NCI-H1092 (cell line): ENCODE results near the gene ELMO1.

Experiments
- DNase-seq: peaks from one replicate; lab custom pipeline; 2025; lab: John Stamatoyannopoulos, UW

ELMO1 gene

DNA sequence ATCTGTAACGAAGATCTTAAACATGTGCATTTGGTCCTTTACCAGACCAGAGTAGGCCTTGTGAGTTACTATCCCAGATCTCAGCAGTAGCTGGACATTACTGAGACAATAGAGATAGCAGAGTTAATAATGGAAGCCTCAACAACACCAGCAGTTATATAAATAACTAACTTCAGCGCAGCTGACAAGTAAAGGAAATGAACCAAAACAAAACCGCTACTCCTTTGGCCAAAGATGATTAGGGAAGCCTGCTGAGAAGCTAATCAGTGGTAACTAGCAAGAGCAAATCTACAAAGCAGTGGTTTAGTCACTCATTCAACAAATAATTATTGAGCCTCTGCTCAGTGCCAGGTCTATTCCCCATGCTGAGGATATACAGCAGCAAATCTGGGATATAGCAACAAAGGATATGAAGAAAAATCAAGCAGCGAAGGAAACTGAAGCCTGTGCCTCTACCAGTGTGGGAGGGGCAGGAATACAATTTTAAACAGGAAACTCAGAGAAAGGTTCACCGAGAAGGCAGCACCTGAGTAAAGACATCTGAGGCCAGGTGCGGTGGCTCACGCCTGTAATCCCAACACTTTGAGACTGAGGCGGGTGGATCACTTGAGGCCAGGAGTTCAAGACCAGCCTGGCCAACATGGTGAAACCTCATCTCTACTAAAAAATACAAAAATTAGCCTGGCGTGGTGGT lies 103.6 kb downstream of the ELMO1 start:
- DNase-seq, result no peak

GRCh38 chr7:37342688-37343471 lies 105.8 kb downstream of the ELMO1 start:
- DNase-seq, result no peak

GRCh38 chr7:37342176-37342687 lies 106.4 kb downstream of the ELMO1 start:
- DNase-seq, result no peak

DNA sequence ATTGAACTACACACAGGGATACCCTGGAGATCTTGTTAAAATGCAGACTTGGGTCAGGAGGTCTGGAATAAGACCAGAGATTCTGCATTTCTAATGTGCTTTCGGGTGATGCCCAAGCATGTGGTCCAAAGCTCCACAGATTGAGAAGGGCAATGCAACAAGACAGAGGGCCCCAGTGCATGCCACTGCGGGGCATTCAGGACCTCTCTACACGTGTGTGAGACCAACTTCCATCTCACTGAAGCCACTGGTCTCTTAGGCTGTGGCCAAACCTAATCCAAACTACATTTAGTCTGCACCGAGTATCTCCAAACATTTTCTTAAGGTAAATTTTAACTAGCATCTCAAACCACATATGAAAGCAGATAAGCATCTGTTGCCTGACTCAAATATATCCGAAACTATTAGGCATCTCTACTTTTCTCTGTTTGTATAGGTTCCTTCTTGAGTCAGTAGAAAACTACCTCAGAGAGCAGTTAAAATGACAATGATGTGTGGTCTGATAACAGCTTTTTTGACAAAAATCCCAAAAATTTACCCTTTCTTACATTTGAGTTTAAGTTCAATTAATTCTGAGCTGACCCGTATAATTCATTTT lies 107.5 kb downstream of the ELMO1 start:
- DNase-seq, result no peak

GRCh38 chr7:37338966-37339365 lies 109.7 kb downstream of the ELMO1 start:
- DNase-seq, result no peak

- DNase-seq, result no peak
Measured at GRCh38 chr7:37337522-37337921, 111.1 kb downstream of the ELMO1 start.

DNA sequence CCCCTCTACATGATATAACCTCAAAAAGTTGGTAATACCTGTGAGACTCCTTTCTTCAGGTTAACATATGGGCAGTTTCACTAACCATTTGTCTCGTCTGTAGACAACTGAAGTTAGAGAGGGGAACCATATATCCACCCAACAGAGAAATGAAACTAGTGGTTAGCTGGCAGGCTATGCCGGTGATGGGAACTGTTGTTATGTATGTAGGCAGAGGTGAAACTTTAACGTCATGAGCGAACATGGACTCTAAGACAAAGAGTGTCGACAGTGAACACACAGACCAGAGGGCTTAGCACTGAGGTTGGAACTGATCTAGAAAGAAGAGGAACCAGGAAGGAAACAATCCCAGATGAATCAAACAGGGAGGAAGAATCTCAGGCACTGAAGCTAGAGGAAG lies 112.4 kb downstream of the ELMO1 start:
- DNase-seq, result no peak

DNA sequence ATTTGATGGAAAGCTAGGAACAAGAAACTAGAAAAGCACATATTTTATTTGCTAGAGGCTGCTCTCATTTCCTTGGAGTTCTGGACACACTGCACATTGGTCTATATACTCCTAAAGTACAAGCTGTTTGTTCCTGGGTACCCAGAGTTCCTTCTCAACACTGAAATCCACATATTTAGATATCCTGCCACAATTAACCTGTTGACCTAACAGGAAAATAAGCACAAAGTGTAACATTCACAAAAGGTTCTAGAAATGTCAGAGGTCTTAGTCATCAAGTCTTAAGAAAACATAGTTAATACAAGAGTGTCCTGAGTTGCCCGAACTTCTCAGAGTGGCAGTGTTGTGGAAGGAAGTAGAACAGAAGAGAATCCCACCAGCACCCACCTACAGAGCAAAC lies 115.6 kb downstream of the ELMO1 start:
- DNase-seq, result no peak

- no peak for DNase-seq
Measured at GRCh38 chr7:37332243-37333016, 116.2 kb downstream of the ELMO1 start.

GRCh38 chr7:37330775-37331174 lies 117.9 kb downstream of the ELMO1 start:
- no peak for DNase-seq

GRCh38 chr7:37329940-37330339 lies 118.7 kb downstream of the ELMO1 start:
- no peak for DNase-seq

DNA sequence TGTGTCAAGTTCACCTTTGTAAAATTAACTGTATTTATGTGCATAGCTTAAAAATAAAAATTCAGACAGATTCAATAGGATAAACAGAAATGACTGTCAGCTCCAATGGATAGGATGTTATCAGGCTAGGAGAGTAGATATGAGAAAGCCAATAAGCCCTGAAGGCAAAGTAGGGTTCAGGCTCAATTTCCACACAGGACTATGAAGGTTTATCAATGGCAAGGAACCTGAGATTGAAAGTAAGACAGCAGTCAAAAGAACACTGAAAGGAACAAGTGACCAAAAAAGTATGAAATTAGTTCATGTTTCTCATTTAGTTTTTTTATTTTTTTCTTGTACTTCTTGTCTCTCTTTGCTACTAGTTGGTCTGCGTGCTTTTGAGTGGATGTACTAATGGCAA lies 121.4 kb downstream of the ELMO1 start:
- no peak for DNase-seq

DNA sequence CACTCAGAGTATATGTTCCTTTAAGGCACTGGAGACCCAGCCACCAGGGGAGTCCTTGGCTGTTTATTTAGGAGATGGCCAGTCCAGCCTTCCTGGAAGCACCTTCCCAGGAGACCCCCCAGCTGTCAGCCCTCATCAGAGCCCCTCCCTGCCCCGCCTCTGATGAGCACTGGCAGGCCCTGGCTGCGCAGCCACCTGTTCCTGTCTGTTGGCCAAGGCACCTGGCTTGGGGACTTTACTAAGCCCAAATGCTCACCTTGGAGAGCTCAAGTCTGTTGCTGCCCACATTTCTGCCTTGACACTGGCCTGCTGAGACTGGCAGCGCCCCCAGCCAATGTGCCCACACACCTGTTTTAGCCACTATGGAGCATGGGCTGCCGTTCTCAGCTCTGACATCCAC lies 124.7 kb downstream of the ELMO1 start:
- no peak for DNase-seq

- DNase-seq, result no peak
Measured at GRCh38 chr7:37322831-37323230, 125.8 kb downstream of the ELMO1 start.

DNA sequence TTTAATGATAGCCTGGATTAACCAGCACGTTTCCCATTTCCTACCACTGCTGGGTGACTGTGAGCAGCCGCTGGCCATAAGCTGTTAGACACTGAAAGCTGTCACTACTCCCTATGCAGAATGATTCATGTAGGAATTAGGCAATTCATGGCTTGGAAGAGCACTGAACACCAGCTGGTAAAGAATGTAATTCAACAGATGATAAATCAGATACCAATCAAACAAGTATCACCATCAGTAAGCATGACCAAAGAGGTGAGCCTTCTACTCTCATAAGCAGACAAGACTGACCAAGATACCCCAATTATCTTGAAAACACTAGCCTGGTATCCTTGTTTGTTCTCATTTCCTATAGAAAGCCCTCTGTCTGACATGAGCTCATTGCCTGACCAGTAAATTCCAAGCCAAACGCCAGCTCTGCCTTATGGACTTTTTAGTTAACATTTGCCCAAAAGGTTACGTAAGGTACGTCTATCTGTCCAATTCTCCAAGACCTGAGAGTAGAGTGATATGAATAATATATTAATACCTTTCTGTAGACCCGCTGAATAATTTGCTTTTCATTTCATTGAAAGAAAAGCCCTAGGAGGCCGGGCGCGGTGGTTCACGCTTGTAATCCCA lies 127.7 kb downstream of the ELMO1 start:
- no peak for DNase-seq

DNA sequence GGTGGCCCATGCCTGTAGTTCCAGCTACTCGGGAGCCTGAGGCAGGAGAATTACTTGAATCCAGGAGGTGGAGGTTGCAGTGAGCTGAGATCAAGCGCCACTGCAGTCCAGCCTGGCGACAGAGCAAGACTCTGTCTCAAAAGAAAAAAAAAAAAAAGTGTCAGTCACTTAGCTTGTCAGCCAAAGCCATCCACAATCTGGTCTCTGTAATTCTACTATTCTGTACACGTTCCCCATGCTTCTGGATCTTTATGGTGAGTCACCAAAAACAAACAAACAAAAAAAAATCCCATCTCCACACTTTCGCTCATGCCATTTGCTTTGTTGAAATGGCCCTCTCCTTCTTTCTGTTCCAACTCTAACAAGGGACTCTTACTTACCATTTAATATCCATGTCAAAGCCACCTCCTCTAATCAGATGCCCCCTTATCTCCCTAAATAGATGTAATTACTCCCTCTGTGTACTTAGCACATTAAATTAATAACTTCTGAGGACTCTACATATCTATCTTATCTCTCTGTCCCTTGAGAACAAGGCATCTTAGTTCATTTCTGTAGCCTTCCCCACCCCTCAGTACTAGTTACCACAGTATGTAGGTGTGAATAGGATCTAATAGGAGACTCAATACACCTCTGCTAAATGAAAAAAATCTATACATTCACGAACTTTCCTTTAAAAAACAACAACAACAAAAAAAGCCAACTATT lies 128.4 kb downstream of the ELMO1 start:
- no peak for DNase-seq

DNA sequence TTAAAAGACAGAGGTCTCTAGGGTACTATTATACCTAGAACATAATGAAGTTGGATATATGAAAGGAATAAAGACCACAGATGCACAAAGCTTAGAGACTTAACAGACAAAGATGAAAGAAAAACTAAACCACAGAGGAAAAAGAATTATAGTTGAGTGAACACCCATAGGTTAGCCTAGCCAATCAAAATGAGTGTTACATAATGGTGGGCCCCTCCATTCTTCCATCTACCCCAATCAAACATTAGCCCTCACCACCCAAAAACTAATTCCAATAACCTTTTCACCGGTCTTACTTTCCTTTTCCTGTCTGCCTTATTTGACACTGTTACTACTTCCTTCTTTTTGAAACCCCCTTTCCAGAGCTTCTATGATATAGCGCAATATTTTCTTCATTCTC lies 130.1 kb downstream of the ELMO1 start:
- no peak for DNase-seq

DNA sequence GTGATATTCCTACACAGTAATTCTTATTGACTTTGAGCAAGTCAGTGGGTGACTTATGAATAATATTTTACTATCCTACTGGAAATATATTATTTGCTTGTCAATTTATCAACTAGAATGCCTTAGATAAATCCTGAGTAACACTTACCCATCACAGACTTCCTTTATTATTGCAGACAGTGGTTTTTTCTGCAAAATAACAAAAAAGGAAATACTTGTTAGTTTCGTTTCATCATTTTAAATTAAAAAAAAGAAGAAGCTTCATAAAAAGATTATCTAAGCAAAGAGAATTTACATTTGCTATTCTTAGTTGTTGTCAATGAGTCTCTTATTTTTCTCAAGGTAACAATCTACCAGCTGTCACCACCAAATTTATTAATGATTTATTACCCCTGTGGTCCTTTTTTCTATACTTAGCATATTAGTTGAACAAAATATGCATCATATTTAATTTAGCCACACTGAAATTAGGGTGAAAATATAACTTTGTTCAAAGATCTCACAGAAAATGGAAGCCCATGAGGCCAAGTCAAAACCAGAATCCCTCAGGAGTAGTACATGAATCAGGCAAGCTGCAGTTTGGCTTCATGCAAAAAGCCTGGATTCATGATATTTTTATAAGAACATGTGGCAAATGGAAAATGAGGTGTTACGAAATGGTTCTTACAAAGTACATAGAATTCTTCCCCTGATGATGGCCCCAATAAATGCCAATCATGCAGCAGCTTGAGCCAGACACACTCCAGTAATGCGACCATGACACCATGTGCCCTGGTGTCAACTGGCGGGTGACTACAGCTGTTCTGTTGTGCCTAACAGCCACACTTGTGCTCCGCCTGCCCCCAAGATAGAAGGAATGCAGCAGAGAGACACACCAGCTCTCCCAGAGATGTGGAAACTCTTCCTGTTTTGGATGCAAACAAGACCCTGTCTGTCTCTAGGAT lies 132.6 kb downstream of the ELMO1 start:
- DNase-seq, result no peak

GRCh38 chr7:37312608-37313007 lies 136.1 kb downstream of the ELMO1 start:
- no peak for DNase-seq

DNA sequence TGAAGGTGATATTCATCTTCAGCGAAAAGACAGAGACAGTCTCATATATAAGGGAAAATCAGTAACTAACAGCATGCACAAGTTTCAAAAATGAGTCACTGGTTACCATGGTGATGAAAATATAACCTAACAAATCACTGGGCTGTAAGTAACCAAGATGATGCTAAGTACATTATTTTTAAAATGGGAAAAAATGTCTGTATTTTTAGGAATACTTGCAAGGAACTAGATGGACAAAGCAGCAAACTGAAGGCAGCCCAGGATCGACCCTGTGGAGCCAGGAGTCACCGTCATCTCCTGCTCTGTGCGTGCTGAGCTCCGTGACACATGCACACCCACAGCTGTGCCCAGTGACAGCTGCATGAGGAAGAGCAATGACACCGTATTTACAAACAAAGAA lies 137.3 kb downstream of the ELMO1 start:
- no peak for DNase-seq
